ENCODE results near the gene POMGNT1.

The POMGNT1 gene

DNA sequence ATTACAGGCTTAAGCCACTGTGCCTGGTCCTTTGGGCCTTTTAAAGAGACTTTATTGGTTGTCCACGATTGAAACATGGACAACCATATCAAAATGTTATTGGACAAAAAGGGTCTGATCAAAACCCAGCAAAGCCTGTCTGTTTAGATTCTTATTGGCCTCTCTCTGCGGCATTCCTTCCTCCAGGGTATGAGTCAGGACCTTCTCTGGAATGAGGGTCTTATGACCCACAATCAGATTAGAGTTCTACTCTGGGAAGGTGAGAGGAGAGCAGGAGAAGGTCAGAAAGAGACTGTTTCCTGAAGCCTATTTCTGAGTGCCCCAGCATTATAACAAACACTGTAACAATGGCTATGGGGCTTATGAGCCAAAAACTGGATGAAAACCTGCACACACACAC lies 12.8 kb upstream of the POMGNT1 start:
- no peak for DNase-seq

DNA sequence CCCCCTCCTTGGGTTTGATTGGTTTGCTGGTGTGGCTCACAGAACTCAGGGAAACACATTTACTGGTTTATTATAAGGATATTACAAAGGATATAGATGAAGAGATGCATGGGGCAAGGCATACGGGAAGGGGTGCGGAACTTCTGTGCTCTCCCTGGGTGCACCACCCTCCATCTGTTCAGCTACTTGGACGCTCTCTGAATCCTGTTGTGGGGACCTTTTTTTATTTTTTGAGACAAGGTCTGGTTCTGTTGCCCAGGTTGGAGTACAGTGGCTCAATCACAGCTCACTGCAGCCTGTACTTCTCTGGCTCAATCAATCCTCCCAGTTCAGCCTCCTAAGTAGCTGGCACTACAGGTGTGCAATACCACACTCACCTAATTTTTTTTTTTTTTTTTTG lies 12.3 kb upstream of the POMGNT1 start:
- no peak for DNase-seq

DNA sequence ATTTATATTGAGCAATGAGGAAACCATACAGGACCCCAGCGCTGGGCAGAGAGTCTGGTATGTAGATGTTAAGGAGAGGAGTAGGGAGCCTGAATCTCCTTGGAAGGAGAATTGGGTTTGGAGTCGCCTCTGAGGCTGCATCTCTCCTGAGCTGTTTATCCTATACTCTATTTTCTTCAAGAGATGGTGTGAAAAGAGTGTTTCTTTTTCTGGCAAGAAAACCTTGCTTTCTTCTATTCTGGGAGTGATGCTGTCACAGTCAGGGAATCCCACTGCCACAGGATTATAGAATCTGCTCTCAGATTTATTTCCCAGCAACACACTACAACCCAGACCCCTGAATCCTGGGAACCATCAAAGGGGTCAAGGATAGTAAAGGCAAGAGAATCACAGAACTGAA lies 8.2 kb upstream of the POMGNT1 start:
- no peak for DNase-seq

DNA sequence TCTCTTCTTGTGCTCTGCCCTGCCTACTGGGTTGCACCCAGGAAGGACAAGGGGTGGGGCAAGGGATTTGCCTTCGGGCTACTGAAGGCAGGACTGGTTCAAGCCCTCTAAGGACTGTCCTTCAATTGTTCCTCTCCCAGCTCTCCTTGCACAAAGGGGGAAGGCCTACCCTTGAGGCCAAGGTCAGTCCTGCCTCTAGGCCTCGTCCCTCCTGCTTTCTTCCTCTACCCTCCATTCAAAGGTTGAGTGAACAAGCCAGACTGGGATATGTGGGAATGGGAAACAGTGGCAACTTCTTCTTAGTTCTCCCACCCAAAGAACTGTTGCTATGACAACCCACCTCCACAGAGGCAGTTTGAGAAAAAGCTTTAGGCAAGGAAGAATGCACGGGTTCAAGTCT lies 7.6 kb upstream of the POMGNT1 start:
- no peak for DNase-seq

DNA sequence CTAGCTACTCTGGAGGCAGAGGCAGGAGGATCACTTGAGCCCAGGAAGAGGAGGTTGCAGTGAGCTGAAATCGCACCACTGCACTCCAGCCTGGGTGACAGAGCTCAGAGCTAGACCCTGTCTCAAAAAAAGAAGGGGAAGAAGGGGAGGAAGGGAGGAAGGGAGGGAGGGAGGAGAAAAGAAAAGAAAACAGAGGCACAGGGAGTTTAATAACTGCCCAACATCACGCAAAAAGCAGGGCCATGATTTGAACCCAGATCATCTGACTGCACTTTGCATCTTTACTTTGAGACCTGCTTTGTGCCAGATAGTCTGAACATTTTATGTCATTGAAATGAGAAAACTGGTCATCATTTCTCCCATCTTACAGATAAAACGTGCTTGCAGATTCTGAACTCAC lies 6.9 kb upstream of the POMGNT1 start:
- DNase-seq, result no peak

DNA sequence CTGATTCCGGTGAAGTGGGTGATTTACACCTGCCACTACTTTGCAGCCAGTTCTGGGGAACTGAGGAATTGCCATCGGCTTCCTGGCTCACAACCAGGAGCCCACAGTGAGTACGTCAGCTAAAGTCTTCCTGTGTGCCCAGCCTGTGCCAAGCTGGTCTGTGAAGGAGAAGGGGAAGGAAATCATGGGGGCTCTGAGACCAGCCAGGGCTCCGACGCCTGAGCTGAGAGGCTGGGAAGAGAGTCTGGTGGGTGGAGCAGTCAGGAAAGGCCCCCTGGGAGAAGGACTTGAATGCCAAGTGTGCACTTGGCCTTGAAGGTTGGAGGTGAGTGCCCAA lies 6.1 kb upstream of the POMGNT1 start:
- DNase-seq, result peak in 18 of 58 donors; percentile 20 to 55 (median 32)

DNA sequence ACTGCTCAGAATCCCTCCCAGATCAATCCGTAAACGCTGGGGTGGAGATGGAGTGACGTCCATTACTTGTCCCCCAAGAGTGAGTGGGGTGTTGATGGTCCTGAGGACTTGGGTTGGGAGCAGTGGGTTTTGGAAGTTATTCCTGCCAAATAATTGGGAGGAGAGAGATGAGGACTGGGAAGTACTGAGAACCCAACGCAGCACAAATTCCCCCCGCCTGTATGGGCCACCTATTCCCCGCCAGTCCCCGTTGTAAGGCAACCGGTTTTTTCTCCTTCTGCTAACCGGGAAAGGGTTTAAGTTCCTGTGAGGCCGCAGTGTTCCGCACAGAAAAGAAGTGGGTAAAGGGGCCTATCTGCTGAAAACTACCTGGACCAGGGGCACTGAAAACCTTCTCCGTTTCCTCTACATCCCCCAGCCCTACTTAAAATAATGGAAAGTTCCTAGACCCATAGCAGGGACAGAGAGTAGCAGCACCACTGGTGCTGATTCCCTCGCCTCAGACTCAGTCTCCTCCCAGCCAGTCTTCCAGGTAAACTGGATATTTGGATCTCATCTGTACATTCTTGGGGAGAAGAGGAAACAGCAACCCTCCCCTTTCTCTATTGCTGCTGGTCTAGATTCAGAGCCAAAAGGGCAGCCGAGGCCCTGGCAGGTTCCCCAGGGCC lies 5.6 kb upstream of the POMGNT1 start:
- DNase-seq, result peak in 7 of 58 donors; percentile 19 to 64 (median 45)

DNA sequence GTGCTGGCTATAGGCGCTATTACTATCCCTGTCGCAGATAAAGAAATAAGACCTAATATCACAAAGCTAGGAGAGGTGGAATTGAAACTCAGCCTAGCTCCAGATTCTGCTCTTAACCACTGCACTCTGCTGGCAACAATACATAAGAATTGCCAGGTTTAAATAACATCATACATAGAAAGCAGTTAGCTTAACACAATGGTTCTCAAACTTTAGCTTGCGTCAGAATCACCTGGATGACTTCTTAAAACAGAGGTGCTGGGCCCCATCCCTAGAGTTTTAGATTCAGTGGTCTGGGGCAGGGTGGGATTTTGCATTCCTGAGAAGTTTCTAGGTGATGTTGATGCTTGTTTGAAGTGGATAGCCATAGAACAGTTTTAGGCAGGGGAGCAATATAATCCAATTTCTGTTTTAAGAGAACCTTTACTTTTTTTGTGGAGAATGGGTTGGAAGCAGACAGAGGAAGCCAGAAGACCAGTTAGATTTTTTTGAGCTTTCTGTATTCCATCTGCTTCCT lies 1.1 kb upstream of the POMGNT1 start:
- DNase-seq, result no peak

DNA sequence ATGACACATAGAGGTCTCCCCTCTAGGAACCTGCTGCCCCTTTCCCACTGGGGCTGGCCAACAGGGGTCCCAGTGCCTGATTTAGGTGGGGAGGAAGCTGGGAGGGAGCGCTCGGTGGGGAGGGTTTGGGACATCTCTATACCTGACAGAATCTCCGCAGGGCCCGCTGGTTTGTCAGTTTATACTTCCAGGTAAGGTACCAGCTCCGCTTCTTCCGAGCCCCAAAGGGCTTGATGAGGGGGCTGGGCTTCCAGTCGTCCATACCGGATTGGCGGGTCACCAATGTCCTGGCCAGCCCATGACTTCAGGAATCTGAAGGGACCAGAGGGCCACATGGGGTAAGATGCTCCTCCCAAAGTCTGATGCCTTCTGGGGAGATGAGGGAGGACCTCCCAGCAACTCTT lies 672 bp downstream of the POMGNT1 start:
- no peak for DNase-seq

DNA sequence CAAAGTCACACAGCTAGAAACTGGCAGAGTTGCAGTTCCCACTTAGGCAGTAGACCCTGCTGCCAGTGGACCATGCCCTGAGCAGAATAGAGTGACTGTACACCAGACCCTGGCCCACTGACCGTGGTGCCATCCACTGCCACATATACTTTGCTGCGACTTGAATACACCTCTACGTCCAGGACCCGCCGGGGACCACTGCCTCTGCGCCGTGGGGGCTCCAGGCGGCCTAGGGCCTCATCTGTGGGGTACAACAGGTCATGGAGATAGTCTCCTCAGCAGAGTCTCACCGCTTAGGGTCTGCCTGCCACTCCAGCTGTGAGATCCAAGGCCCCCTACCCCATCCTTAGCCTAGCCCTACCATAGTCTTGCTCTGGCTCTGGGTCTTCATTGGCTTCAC lies 1.6 kb downstream of the POMGNT1 start:
- DNase-seq, result no peak

DNA sequence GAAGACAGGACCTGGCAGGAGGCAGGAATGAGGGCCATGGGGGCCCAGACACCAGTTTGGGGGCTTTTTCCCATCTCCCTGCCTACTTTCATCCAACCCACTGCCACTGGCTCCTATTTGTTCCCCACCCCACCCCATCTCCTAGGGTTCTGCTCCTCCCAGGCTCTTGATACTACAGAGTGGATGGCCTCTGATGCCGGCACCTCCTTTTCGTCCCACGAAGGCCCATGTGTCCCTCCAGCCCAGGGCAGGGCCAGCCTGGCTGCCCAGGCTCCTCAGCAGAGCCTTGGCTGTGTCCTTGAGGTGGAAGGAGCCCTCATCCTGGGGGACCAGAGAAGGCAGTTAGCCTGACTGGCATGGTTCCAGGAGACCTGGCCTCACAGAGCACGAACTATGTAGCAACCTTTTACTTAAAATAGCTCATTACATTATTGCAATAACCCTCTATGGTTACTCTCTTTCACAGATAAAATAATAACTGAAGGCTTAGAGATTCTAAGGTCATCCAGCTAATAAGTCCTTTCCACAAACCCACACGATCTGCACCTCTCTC lies 3.5 kb downstream of the POMGNT1 start:
- no peak for DNase-seq

DNA sequence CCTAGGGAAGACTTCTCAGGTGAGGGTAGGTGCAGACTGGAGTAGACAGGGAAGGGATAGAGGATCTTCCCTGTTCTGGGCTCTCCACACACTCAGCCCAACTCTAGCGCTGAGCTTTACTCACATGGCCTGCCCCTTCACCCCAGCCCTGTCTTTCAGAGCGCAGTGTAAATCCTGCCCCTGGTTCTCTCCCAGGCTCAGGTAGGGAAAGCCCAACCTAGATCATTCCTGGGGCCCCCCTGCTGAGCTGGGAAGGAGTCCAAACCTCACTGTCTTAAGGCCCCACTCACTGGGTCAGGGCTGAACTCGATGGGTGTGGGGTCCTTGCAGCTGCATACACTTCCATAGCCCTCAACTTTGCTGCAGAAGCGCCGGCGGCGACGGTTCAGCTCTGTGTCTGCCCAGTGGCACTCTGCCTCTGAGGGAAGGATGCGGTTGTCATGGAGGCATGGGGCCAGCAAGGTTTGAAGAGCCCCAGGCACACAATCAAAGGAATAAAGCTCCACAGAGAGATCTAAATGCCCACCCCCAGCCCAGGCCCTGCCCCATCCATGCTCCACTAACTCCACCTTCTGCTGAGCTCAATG lies 4.2 kb downstream of the POMGNT1 start:
- no peak for DNase-seq

DNA sequence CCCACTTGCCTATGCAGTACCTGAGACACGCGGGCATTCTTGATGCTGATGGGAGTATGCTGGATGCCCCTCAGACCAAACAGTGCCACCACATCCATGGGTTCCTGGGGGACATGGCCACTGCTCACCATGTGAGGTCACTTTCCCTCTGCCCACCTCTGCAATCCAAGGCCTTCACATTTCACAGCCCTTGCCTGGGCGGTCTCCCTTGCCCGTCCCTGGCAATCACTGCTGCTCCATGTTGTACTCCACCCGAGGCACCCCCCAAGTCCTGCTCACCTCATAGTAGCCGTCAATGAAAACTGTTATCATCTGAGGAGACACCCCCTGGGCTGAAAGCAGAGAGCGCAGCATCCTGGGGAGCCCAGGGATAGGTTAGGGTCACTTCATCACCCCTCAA lies 4.9 kb downstream of the POMGNT1 start:
- no peak for DNase-seq

DNA sequence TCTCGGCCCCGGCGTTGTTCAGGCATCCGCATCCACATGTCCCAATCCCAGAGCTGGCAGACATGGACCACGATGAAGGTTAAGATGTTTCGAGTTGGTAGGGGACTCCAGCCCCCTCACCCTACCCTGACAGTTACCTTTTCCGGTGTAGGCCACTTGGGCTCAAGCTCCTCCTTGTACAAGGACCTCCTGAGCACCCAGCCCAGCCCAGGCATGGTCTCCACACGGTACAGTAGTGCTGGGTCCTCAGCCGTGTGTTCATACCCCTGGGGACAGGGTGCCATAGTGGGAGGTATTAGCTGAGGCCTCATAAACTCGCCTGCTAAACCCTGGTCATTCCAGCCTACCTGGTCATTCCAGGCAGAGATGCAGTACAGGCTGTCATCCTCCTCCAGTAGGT lies 6.1 kb downstream of the POMGNT1 start:
- no peak for DNase-seq

DNA sequence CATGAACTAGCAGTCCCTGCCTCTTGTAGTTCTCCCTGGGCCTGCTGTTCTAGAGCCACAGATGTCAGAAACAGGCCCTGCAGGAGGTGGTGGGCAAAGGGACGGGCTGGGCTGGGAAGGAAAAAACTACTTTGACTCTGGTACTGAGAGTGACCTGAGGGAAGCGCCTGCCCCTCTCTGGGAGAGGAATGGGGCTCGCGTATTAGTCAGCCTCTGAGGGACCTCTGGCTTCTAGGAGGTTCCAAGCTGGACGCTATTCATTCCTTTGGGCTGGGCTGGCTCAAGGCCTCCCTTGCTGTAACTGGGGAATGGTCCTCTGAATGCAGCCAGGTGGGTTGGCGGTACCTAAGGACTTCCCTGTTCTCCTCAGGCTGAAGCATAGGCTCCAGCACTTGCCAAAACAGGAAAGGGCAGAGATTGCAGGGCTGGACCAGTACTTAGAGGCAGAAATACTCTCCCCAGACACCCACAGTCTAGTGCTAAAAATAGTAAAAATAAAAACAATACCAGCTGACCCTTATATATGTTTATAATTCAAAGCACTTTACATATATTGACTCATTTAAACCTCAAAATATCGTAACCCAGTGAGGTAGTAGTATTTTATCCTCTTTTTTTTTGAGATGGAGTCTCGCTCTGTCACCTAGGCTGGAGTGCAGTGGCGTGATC lies 7.1 kb downstream of the POMGNT1 start:
- no peak for DNase-seq

DNA sequence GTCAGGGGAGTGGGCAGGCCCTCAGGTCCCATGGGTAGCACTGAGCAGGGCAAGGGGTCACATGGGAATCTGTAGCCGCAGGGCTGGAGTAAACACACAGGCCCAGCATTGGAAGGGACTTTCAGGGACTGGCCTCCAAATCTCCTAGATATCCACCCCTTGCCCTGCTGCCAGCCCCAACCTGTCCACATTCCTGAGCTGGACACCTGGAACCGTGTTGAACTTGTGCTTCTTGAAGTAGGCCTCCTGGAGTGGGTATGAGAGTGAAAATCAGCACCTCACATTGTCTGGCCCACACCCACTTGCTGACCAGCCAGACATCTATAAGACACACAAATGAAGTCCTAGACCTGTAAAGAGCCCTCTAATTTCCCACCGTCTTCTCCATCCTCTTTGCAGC lies 7.7 kb downstream of the POMGNT1 start:
- no peak for DNase-seq

DNA sequence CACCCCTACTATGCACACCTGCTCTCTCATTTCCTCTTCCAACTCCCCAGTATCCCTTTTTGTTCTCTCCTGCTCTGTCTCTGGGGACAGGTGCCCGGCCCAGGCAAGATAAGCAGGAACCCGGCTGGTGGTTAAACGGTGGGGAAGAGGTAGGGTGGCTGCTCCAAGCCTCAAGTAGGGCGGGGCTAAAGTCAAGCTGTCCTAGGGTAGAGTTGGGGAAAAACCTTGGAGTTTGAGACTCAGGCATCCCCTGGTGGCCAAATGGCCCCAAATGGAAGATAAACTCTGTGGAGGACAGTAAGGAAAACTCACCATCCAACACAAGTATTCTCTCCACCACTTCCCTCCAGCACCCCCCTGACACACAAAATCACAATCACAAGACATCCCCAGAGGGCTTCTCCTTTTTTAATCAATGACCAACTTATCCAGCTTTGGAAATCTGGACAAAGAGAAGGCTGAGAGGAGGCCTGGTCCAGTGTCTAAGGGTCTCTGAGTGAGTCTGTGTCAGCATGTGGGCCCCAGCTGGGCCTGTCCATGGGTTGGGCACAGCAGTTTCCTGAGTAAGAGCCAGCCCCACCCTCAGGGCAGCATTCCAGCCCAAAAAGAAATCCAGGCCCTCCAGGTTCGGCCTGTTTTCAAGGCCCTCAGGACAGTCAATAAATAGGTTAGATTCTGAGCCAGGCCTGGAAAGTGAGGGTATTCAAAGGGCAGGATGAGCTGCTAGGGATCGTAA lies 9.8 kb downstream of the POMGNT1 start:
- DNase-seq, result no peak

DNA sequence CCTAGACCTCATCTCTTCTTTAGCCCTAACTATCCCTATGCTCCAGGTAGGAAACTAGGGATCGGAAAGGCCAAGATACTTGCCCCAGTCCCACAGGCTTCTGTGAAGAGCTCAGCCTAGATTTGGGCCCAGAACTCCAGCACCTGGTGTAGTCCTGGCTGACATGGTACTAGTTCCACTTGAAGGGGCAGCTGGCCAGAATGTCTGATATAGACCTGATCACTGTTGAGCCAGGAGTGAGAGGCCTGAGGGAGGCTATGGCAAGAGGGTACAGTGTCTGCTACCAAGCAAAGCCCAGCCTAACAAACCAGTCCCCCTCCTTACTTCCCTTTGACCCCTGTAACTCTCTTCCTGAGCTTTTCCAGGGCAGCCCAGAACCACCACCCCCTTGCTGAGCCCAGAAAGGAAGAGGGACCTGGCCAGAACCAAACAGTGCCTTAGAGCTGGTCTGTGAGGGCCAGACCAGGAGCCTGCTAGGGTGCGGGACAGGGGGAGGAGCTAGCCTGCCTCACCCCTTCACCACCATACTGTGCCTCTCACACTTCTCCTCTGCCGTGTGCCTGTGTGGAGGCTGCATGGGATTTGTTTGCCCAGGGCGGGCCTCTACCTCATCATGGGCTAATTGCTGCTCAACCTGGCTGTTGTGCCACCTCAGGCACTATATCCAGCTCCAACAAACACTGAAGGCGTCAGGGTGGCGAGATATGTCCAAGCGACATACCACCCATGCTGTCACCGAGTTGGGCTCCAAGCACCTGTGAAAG lies 10.9 kb downstream of the POMGNT1 start:
- DNase-seq, result no peak

DNA sequence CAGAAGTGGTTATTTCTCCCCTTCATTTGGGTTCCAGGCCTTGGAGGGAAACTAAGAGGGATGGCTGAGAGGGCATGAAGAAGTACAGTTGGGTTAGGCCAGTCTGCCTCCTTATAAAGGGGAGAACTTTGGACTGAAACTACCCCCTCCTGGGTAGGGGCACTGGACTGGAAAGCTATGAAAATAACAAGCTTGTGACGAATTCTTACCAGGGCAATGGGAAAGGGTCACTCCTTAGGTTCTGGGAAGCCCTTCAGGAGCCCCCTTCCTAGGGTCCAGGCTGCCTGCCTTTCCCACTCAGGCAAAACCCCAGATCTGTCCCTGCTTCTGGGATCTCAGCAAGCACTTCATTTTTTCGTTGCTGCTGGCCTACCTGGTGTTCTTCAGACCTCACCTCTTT lies 12.2 kb downstream of the POMGNT1 start:
- DNase-seq, result no peak

DNA sequence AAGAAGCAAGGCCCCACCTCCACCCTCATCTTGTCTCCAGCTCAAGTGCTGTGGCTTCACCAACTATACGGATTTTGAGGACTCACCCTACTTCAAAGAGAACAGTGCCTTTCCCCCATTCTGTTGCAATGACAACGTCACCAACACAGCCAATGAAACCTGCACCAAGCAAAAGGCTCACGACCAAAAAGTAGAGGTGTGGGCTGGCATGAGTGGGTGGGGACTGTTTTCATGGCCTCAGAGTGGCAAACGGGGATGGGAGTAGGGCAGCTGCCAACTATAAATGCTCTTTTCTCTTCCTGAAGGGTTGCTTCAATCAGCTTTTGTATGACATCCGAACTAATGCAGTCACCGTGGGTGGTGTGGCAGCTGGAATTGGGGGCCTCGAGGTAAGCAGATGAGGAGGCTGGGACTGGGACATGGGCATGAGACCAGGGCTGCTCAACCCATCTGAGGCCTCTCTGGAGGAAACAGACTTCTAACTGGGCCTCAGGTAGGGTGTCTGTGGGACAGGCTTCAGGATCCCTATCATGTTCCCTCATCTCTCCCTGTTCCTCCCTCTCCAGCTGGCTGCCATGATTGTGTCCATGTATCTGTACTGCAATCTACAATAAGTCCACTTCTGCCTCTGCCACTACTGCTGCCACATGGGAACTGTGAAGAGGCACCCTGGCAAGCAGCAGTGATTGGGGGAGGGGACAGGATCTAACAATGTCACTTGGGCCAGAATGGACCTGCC lies 13.1 kb downstream of the POMGNT1 start:
- DNase-seq, result peak in 2 of 58 donors; percentile 8 to 28

All from anterior cingulate cortex (tissue), 58 donors.